IMR-90 (cell line): Measurements from ENCODE around the gene ADPRHL1. TPM values are rescaled to one million over a fixed set of nuclear protein-coding genes. Genes with fewer than 3 reads are reported as not detected.

Experiments used
- ATAC-seq: fragments of 200-7000 bp; cut with Tn5 transposase; 2 replicates; pipeline ENCODE4 v1.9.1; 2020; ENCODE audit warnings: low read depth, mild to moderate bottlenecking, moderate library complexity
- BruUV-seq: library from RNA; stranded (reverse); fragments of 400-500 nt; replicated peaks from 2 replicates; lab custom pipeline; 2021; lab: Mats Ljungman, UMichigan
- CTCF ChIA-PET: fragments of 300-600 bp; formaldehyde crosslinking; extraction: SDS; loops from one replicate; lab custom pipeline; 2021; ENCODE audit warnings: antibody characterized with exemption; lab: Yijun Ruan, JAX
- POLR2A ChIA-PET: fragments of 300-600 bp; sonication (Branson Sonifier 250); formaldehyde crosslinking; loops from one replicate; lab custom pipeline; 2022; ENCODE audit warnings: antibody characterized with exemption; ENCODE audit not compliant: unreplicated experiment; lab: Charles Lee
- DNase-seq: peaks from one replicate; pipeline ENCODE4 v3.0.0; 2013
- H2AFZ ChIP-seq: replicated peaks from 2 replicates; pipeline ENCODE3; 2013; ENCODE audit warnings: low read length, mild to moderate bottlenecking; ENCODE audit not compliant: poor library complexity
- H2AK5ac ChIP-seq: 2 replicates; pipeline ENCODE4 v1.6.1; 2013; ENCODE audit warnings: low read depth, low read length, inconsistent platforms
- H2AK9ac ChIP-seq: replicated peaks from 2 replicates; pipeline ENCODE3; 2013; ENCODE audit warnings: mild to moderate bottlenecking, low read depth, low read length, moderate library complexity; ENCODE audit not compliant: poor library complexity
- H2BK120ac ChIP-seq: 2 replicates; pipeline ENCODE4 v1.6.1; 2013; ENCODE audit warnings: low read depth, low read length, inconsistent platforms
- H2BK15ac ChIP-seq: 3 replicates; pipeline ENCODE4 v1.6.1; 2013; ENCODE audit warnings: low read depth, low read length, inconsistent platforms
- H2BK20ac ChIP-seq: 2 replicates; pipeline ENCODE4 v1.6.1; 2013; ENCODE audit warnings: low read depth, mild to moderate bottlenecking, inconsistent platforms, low read length, moderate library complexity
- H2BK5ac ChIP-seq: 2 replicates; pipeline ENCODE4 v1.6.1; 2013; ENCODE audit warnings: mild to moderate bottlenecking, low read depth, low read length, inconsistent platforms; ENCODE audit not compliant: poor library complexity, severe bottlenecking
- H3K14ac ChIP-seq: replicated peaks from 2 replicates; pipeline ENCODE4 v1.6.1; 2013; ENCODE audit warnings: low read depth, low read length, inconsistent platforms
- H3K18ac ChIP-seq: 2 replicates; pipeline ENCODE4 v1.6.1; 2013; ENCODE audit warnings: low read depth, low read length, control low read depth
- H3K23ac ChIP-seq: 2 replicates; pipeline ENCODE4 v1.6.1; 2013; ENCODE audit warnings: low read depth, low read length, inconsistent platforms
- H3K27ac ChIP-seq: 2 replicates; pipeline ENCODE4 v1.5.1; 2013; ENCODE audit warnings: mild to moderate bottlenecking, control low read depth, low read length; ENCODE audit not compliant: insufficient read depth
- H3K27me3 ChIP-seq: 2 replicates; pipeline ENCODE4 v1.6.1; 2013; ENCODE audit warnings: low read length; ENCODE audit not compliant: control insufficient read depth, insufficient read depth
- H3K36me3 ChIP-seq: 2 replicates; pipeline ENCODE4 v1.6.1; 2013; ENCODE audit warnings: low read length, mixed read lengths; ENCODE audit not compliant: control insufficient read depth, insufficient read depth
- H3K4ac ChIP-seq: 2 replicates; pipeline ENCODE4 v1.6.1; 2013; ENCODE audit warnings: low read depth, low read length, inconsistent platforms
- H3K4me1 ChIP-seq: 2 replicates; pipeline ENCODE4 v1.6.1; 2013; ENCODE audit warnings: low read length, mixed read lengths; ENCODE audit not compliant: control insufficient read depth, insufficient read depth
- H3K4me2 ChIP-seq: 2 replicates; pipeline ENCODE4 v1.6.1; 2013; ENCODE audit warnings: low read depth, mild to moderate bottlenecking, control low read depth, low read length, moderate library complexity
- H3K4me3 ChIP-seq: 2 replicates; pipeline ENCODE4 v1.5.1; 2013; ENCODE audit warnings: low read depth, mild to moderate bottlenecking, control low read depth, low read length, moderate library complexity; ENCODE audit not compliant: insufficient read depth
- H3K56ac ChIP-seq: 2 replicates; pipeline ENCODE4 v1.6.1; 2013; ENCODE audit warnings: low read length, inconsistent platforms; ENCODE audit not compliant: insufficient read depth; ENCODE audit errors: extremely low read depth
- H3K79me1 ChIP-seq, 2 experiments: 2 replicates each; pipeline ENCODE4 v1.6.1; 2013; ENCODE audit warnings: low read length in 2 of 2, inconsistent platforms in 1 of 2, low read depth in 1 of 2
- H3K9ac ChIP-seq: 2 replicates; pipeline ENCODE4 v1.6.1; 2013; ENCODE audit warnings: low read depth, low read length, control low read depth
- H3K9me1 ChIP-seq: 2 replicates; pipeline ENCODE4 v1.6.1; 2013; ENCODE audit warnings: low read length, inconsistent platforms; ENCODE audit not compliant: insufficient read depth
- H3K9me3 ChIP-seq: 2 replicates; pipeline ENCODE4 v1.6.1; 2013; ENCODE audit warnings: low read length; ENCODE audit not compliant: control insufficient read depth, insufficient read depth
- H4K20me1 ChIP-seq: 2 replicates; pipeline ENCODE4 v1.6.1; 2013; ENCODE audit warnings: low read length, inconsistent platforms; ENCODE audit not compliant: insufficient read depth
- H4K5ac ChIP-seq: 2 replicates; pipeline ENCODE4 v1.6.1; 2013; ENCODE audit warnings: mild to moderate bottlenecking, low read depth, low read length, control low read depth
- H4K8ac ChIP-seq, 2 experiments: 2 replicates each; pipeline ENCODE4 v1.6.1; 2013; ENCODE audit warnings: low read depth in 2 of 2, low read length in 2 of 2, control low read depth in 1 of 2, inconsistent platforms in 1 of 2
- H4K91ac ChIP-seq: 2 replicates; pipeline ENCODE4 v1.6.1; 2013; ENCODE audit warnings: low read depth, low read length, inconsistent platforms; ENCODE audit not compliant: insufficient read depth
- BHLHE40 ChIP-seq: fragments of 150-350 bp; IDR thresholded peaks from 2 replicates; pipeline ENCODE4 v1.6.1; 2016; ENCODE audit warnings: mild to moderate bottlenecking, low read depth, low read length
- CTCF ChIP-seq: conservative IDR thresholded peaks from 2 replicates; pipeline ENCODE4 v1.5.1; 2012; ENCODE audit warnings: mild to moderate bottlenecking, low read depth, low read length, improper control_type of control experiment
- ELK1 ChIP-seq: fragments of 150-350 bp; IDR thresholded peaks from 2 replicates; pipeline ENCODE4 v1.6.1; 2016; ENCODE audit warnings: low read depth, mild to moderate bottlenecking, low read length, moderate library complexity, borderline replicate concordance
- FOS ChIP-seq: fragments of 150-350 bp; IDR thresholded peaks from 2 replicates; pipeline ENCODE4 v1.6.1; 2016; ENCODE audit warnings: low read depth, low read length
- MAZ ChIP-seq: IDR thresholded peaks from 2 replicates; pipeline ENCODE4 v1.6.1; 2012; ENCODE audit warnings: low read depth, mild to moderate bottlenecking, low read length, improper control_type of control experiment, moderate library complexity, borderline replicate concordance
- MXI1 ChIP-seq: IDR thresholded peaks from 2 replicates; pipeline ENCODE4 v1.6.1; 2012; ENCODE audit warnings: low read depth, mild to moderate bottlenecking, low read length, moderate library complexity, borderline replicate concordance
- POLR2A ChIP-seq: IDR thresholded peaks from 2 replicates; pipeline ENCODE4 v1.6.1; 2012; ENCODE audit warnings: mild to moderate bottlenecking, low read depth, low read length
- RAD21 ChIP-seq: IDR thresholded peaks from 2 replicates; pipeline ENCODE4 v1.6.1; 2012; ENCODE audit warnings: low read length, improper control_type of control experiment
- RCOR1 ChIP-seq: IDR thresholded peaks from 2 replicates; pipeline ENCODE4 v1.6.1; 2012; ENCODE audit warnings: mild to moderate bottlenecking, low read length, improper control_type of control experiment; ENCODE audit not compliant: insufficient replicate concordance
- RFX5 ChIP-seq: IDR thresholded peaks from 2 replicates; pipeline ENCODE4 v1.8.0; 2012; ENCODE audit warnings: low read depth, mild to moderate bottlenecking, low read length, moderate library complexity
- SMC3 ChIP-seq: fragments of 150-350 bp; IDR thresholded peaks from 2 replicates; pipeline ENCODE4 v1.6.1; 2016; ENCODE audit warnings: low read depth, mild to moderate bottlenecking, antibody characterized with exemption, low read length, moderate library complexity
- USF2 ChIP-seq: fragments of 150-350 bp; IDR thresholded peaks from 2 replicates; pipeline ENCODE4 v1.6.1; 2017; ENCODE audit warnings: mild to moderate bottlenecking, antibody characterized with exemption, low read length, low read depth
- WGBS, 2 experiments: methylation state at CpG; one replicate each; pipeline versions ENCODE4 v1.1.5 to v1.1.7; 2013; ENCODE audit warnings: missing lambda C conversion rate in 2 of 2; ENCODE audit not compliant: insufficient read length in 1 of 2; ENCODE audit errors: extremely low coverage in 2 of 2; 5-methylcytosine and 5-hydroxymethylcytosine counted together
- dilution Hi-C: fragments of 300-500 bp; cut with HindIII; formaldehyde crosslinking; loops from one replicate; pipeline ENCODE4 v1.14.3; 2018; ENCODE audit warnings: low sequenced_read_pairs; ENCODE audit not compliant: unreplicated experiment
- in situ Hi-C: fragments of 300-500 bp; cut with MboI; formaldehyde crosslinking; loops from 3 replicates; pipeline ENCODE4 v1.14.3; 2019; ENCODE audit warnings: low sequenced_read_pairs, inconsistent platforms, mixed read lengths
- intact Hi-C: fragments of 100-400 bp; cut with micrococcal nuclease; formaldehyde crosslinking; loops from 2 replicates; pipeline ENCODE4 v1.10.0; 2022
- polyA plus RNA-seq, 3 experiments: library from polyadenylated mRNA; depleted of rRNA; stranded (reverse); fragments of >200 nt; gene quantifications; 2 replicates each; pipeline ENCODE4 v1.2.3, GENCODE V29; 2012; ENCODE audit warnings: low replicate concordance in 1 of 3
- total RNA-seq: library from RNA; depleted of rRNA; stranded (reverse); fragments of >200 nt; gene quantifications from 2 replicates; pipeline ENCODE4 v1.2.3, GENCODE V29; 2012

ADPRHL1 gene
- total and polyA plus RNA-seq, 2 of the 4 experiments (the other 2 are of a cell fraction): 0.36 to 0.67 TPM

GRCh38 chr13:113353254-113353653 lies 100.0 kb downstream of the ADPRHL1 start:
- Histone ChIP-seq H3K9ac (no peak overlapping the region), H3K23ac (no peak overlapping the region), H2BK20ac (no peak overlapping the region), H2BK120ac (no peak overlapping the region), H4K20me1 (no peaks in the 10 kb centered on the region), H3K27me3 (peaks cover 3% of the 10 kb centered on the region; the same call in 1 of the 2 replicates), H2AFZ (no peak overlapping the region), H3K14ac (no peak overlapping the region), H3K9me3 (peaks cover under 1% of the 10 kb centered on the region; the same call in 1 of the 2 replicates), H4K5ac (no peak overlapping the region), H4K8ac (no peak overlapping the region), H2BK15ac (no peak overlapping the region), H3K27ac (no peak overlapping the region), H3K79me1 (no peaks in the 10 kb centered on the region), H3K18ac (no peak overlapping the region), H2BK5ac (no peak overlapping the region), H3K4me3 (no peak overlapping the region), H2AK9ac (no peak overlapping the region), H3K4me2 (no peak overlapping the region), H3K4me1 (no peaks in the 10 kb centered on the region; the same call in 1 of the 2 replicates), H3K56ac (no peak overlapping the region), H4K91ac (no peak overlapping the region), H3K4ac (no peak overlapping the region), H3K36me3 (no peaks in the 10 kb centered on the region), H2AK5ac (no peak overlapping the region), H3K9me1 (no peaks in the 10 kb centered on the region)
- POLR2A ChIA-PET: no interaction called here
- 91% methylated on average over 4 of the region's 12 CpGs; no CpG with 5 or more reads in 1 of the 2 experiments for WGBS, 2 experiments
- in situ Hi-C loops (no loop called here), intact Hi-C loops (no loop called here), dilution Hi-C loops (no loop called here)
- DNase-seq (no peak), ATAC-seq (no peak)
- CTCF ChIA-PET: no interaction called here
- TF ChIP-seq RCOR1 (no peak), POLR2A (no peak), BHLHE40 (no peak), FOS (no peak), ELK1 (no peak), MAZ (no peak), USF2 (no peak), RAD21 (no peak), RFX5 (no peak), MXI1 (no peak), CTCF (no peak), SMC3 (no peak)
- no TSS peak for BruUV-seq
